Midbrain (tissue), 1 donor: ENCODE results near the gene GTF2A2.
"Not testable (repeated sequence)": the region's sequence is repeated elsewhere in the genome, so short reads cannot be mapped to it uniquely, and the experiment has no call there.

Experiments used
- DNase-seq: peaks from one replicate; lab custom pipeline; 2025; lab: John Stamatoyannopoulos, UW

Gene GTF2A2

GRCh38 chr15:59674361-59674877 is 17.1 kb upstream of the GTF2A2 start:
- DNase-seq = no peak

- no peak for DNase-seq
These were observed 11.2 kb upstream of the GTF2A2 start for GRCh38 chr15:59668556-59668955.

GRCh38 chr15:59662260-59662659 is 4.9 kb upstream of the GTF2A2 start:
- DNase-seq = no peak

GRCh38 chr15:59659366-59659765 is 2.1 kb upstream of the GTF2A2 start:
- DNase-seq = no peak

GRCh38 chr15:59657635-59658125 is 365 bp upstream of the GTF2A2 start:
- no peak for DNase-seq

GRCh38 chr15:59654046-59654445 is 3.3 kb downstream of the GTF2A2 start:
- no peak for DNase-seq

GRCh38 chr15:59649603-59650002 is 7.7 kb downstream of the GTF2A2 start:
- DNase-seq = no peak

- DNase-seq = no peak
These were observed 10.2 kb downstream of the GTF2A2 start for GRCh38 chr15:59647085-59647484.

- DNase-seq = no peak
These were observed 11.0 kb downstream of the GTF2A2 start for GRCh38 chr15:59646277-59646676.

GRCh38 chr15:59645812-59646211 is 11.5 kb downstream of the GTF2A2 start:
- not testable (repeated sequence) for DNase-seq

GRCh38 chr15:59644756-59645155 is 12.6 kb downstream of the GTF2A2 start:
- no peak for DNase-seq

GRCh38 chr15:59642351-59642750 is 15.0 kb downstream of the GTF2A2 start:
- DNase-seq = no peak

- not testable (repeated sequence) for DNase-seq
These were observed 19.8 kb downstream of the GTF2A2 start for GRCh38 chr15:59637507-59637906.

GRCh38 chr15:59636184-59636583 is 21.1 kb downstream of the GTF2A2 start:
- DNase-seq = no peak

- no peak for DNase-seq
These were observed 24.6 kb downstream of the GTF2A2 start for GRCh38 chr15:59632714-59633113.

- no peak for DNase-seq
These were observed 35.0 kb downstream of the GTF2A2 start for GRCh38 chr15:59622289-59622688.

- no peak for DNase-seq
These were observed 38.9 kb downstream of the GTF2A2 start for GRCh38 chr15:59618406-59618805.

GRCh38 chr15:59616379-59616778 is 40.9 kb downstream of the GTF2A2 start:
- DNase-seq = no peak

- no peak for DNase-seq
These were observed 41.7 kb downstream of the GTF2A2 start for GRCh38 chr15:59615661-59616060.

- no peak for DNase-seq
These were observed 43.2 kb downstream of the GTF2A2 start for GRCh38 chr15:59614153-59614552.

- DNase-seq = no peak
These were observed 45.7 kb downstream of the GTF2A2 start, which contains the start of gene GCNT3 for GRCh38 chr15:59611276-59612260. TSS of gene GCNT3 (plus strand) at chr15:59611783. CDS start at chr15:59618239, 6,456 bp downstream.

- no peak for DNase-seq
These were observed 47.3 kb downstream of the GTF2A2 start for GRCh38 chr15:59609730-59610712.
